Keratinocyte (primary cell): Measurements from ENCODE around the gene ELAVL2. TPM values are rescaled to one million over a fixed set of nuclear protein-coding genes. Genes with fewer than 3 reads are reported as not detected.

ENCODE experiments used
- DNase-seq: peaks from one replicate; pipeline ENCODE4 v3.0.0-alpha.2; 2011; ENCODE audit warnings: low read depth, missing footprints, low spot score
- FAIRE-seq: peaks from 2 replicates; lab custom pipeline; 2011; peaks lifted over from hg19 to GRCh38; lab: Jason Lieb, UNC
- H2AFZ ChIP-seq: 2 replicates; pipeline ENCODE4 v1.6.0; 2012; ENCODE audit warnings: low read length, control low read depth, inconsistent platforms; ENCODE audit not compliant: control insufficient read depth
- H3K27ac ChIP-seq: 2 replicates; pipeline ENCODE4 v1.5.1; 2011; ENCODE audit warnings: low read length; ENCODE audit not compliant: control insufficient read depth, insufficient read depth
- H3K27me3 ChIP-seq: 3 replicates; pipeline ENCODE4 v1.6.0; 2011; ENCODE audit warnings: low read length; ENCODE audit not compliant: control insufficient read depth, insufficient read depth; ENCODE audit errors: extremely low read depth
- H3K36me3 ChIP-seq, 2 experiments: 2 replicates in 1 of 2; 3 replicates in 1 of 2; pipeline ENCODE4 v1.5.1; 2011; ENCODE audit warnings: low read length in 2 of 2, mild to moderate bottlenecking in 1 of 2; ENCODE audit not compliant: control insufficient read depth in 2 of 2, insufficient read depth in 2 of 2; ENCODE audit errors: extremely low read depth in 1 of 2
- H3K4me1 ChIP-seq: 3 replicates; pipeline ENCODE4 v1.5.1; 2011; ENCODE audit warnings: low read length; ENCODE audit not compliant: control insufficient read depth, insufficient read depth; ENCODE audit errors: extremely low read depth
- H3K4me2 ChIP-seq: 3 replicates; pipeline ENCODE4 v1.6.0; 2011; ENCODE audit warnings: low read depth, low read length; ENCODE audit not compliant: control insufficient read depth, insufficient read depth; ENCODE audit errors: extremely low read depth
- H3K4me3 ChIP-seq, 3 experiments: fragments of 200-600 bp in 1 of 3; sonication (generic) in 1 of 3; 2 replicates in 2 of 3; 3 replicates in 1 of 3; pipeline ENCODE4 v1.5.1; 2011 to 2016; ENCODE audit warnings: low read length in 3 of 3, mild to moderate bottlenecking in 3 of 3, control low read depth in 2 of 3, inconsistent platforms in 1 of 3, low read depth in 1 of 3, mixed read lengths in 1 of 3, mixed run types in 1 of 3, moderate library complexity in 1 of 3; ENCODE audit not compliant: control insufficient read depth in 2 of 3, insufficient read depth in 2 of 3; ENCODE audit errors: extremely low read depth in 1 of 3
- H3K79me2 ChIP-seq: 2 replicates; pipeline ENCODE4 v1.6.0; 2012; ENCODE audit warnings: low read length; ENCODE audit not compliant: control insufficient read depth, insufficient read depth
- H3K9ac ChIP-seq: 3 replicates; pipeline ENCODE4 v1.6.0; 2011; ENCODE audit warnings: low read length; ENCODE audit not compliant: control insufficient read depth, insufficient read depth; ENCODE audit errors: extremely low read depth
- H3K9me1 ChIP-seq: 3 replicates; pipeline ENCODE4 v1.6.0; 2011; ENCODE audit warnings: low read length; ENCODE audit not compliant: control insufficient read depth, insufficient read depth; ENCODE audit errors: extremely low read depth
- H3K9me3 ChIP-seq: 2 replicates; pipeline ENCODE4 v1.5.1; 2012; ENCODE audit warnings: low read depth, low read length; ENCODE audit not compliant: control insufficient read depth
- H4K20me1 ChIP-seq: 3 replicates; pipeline ENCODE4 v1.6.0; 2011; ENCODE audit warnings: low read length; ENCODE audit not compliant: control insufficient read depth, insufficient read depth; ENCODE audit errors: extremely low read depth
- CTCF ChIP-seq, 3 experiments: IDR thresholded peaks in 1 of 3; conservative IDR thresholded peaks in 1 of 3; optimal IDR thresholded peaks in 1 of 3; 2 replicates in 2 of 3; 3 replicates in 1 of 3; pipeline versions ENCODE3 to v1.5.1; 2011; ENCODE audit warnings: low read length in 3 of 3, mild to moderate bottlenecking in 3 of 3, moderate library complexity in 2 of 3, control low read depth in 1 of 3, inconsistent platforms in 1 of 3; ENCODE audit not compliant: insufficient read depth in 2 of 3; ENCODE audit errors: extremely low read depth in 1 of 3
- EZH2 ChIP-seq: IDR thresholded peaks from one replicate; pipeline ENCODE4 v1.6.1; 2012; ENCODE audit warnings: inconsistent platforms, mild to moderate bottlenecking, low read length, moderate library complexity
- dilution Hi-C: fragments of 300-500 bp; cut with MboI; formaldehyde crosslinking; loops from one replicate; pipeline ENCODE4 v1.7.0; 2020; ENCODE audit warnings: low sequenced_read_pairs; ENCODE audit not compliant: extremely low pct_ligation_motif_present
- polyA plus RNA-seq, 5 experiments: library from polyadenylated mRNA; depleted of rRNA in 3 of 5; stranded (reverse) in 3 of 5; stranded (forward) in 1 of 5; unstranded in 1 of 5; fragments of >200 nt; gene quantifications; 1 replicate in 1 of 5; 2 replicates in 3 of 5; 3 replicates in 1 of 5; pipeline versions ENCODE4 v1.2.1 to v1.2.3, GENCODE V29; 2011 to 2012; ENCODE audit warnings: missing spikeins in 2 of 5, low read depth in 1 of 5, low replicate concordance in 1 of 5

Gene ELAVL2
- polyA plus RNA-seq, 1 donor (not counting 4 experiments of a cell fraction or from before 2014, with no cell fraction given) = 4.3 TPM

GRCh38 chr9:23769307-23769935 is 56.6 kb downstream of the ELAVL2 start:
- Histone ChIP-seq H4K20me1 (no peaks in the 10 kb centered on the region), H3K4me2 (peak overlapping the region; percentile 88), H3K9me3 (no peaks in the 10 kb centered on the region), H3K9ac (peak overlapping the region; percentile 39), H3K36me3 (no peaks in the 10 kb centered on the region), H3K27ac (peak overlapping the region; percentile 82), H2AFZ (peak overlapping the region; percentile 70), H3K9me1 (peaks cover 2% of the 10 kb centered on the region), H3K79me2 (no peaks in the 10 kb centered on the region), H3K4me1 (peaks cover 60% of the 10 kb centered on the region), H3K4me3 (peak overlapping the region in 2 of 3 experiments; percentile 41 to 58), H3K27me3 (no peaks in the 10 kb centered on the region)
- dilution Hi-C loops = no loop called here
- FAIRE-seq (peak; percentile 96), DNase-seq (peak; percentile 92)
- TF ChIP-seq EZH2 = no peak
- no peak for TF ChIP-seq CTCF (optimal IDR thresholded peaks at IDR 0.05 in 1 of 3, IDR thresholded peaks at IDR 0.05 in 1 of 3, conservative IDR thresholded peaks at IDR 0.05 in 1 of 3; ENCODE audit: extremely low read depth in 1 of 3, insufficient read depth in 2 of 3, low read length in 3 of 3)

GRCh38 chr9:23768861-23769260 is 57.2 kb downstream of the ELAVL2 start:
- Histone ChIP-seq H3K79me2 (no peaks in the 10 kb centered on the region), H3K27ac (peak overlapping the region; percentile 82), H3K27me3 (no peaks in the 10 kb centered on the region), H3K4me3 (peak overlapping the region in 2 of 3 experiments; percentile 41 to 58), H3K36me3 (no peaks in the 10 kb centered on the region), H3K4me2 (peak overlapping the region; percentile 88), H3K4me1 (peaks cover 60% of the 10 kb centered on the region), H3K9ac (peak overlapping the region; percentile 39), H2AFZ (peak overlapping the region; percentile 70), H4K20me1 (no peaks in the 10 kb centered on the region), H3K9me1 (peaks cover 2% of the 10 kb centered on the region), H3K9me3 (no peaks in the 10 kb centered on the region)
- DNase-seq (no peak), FAIRE-seq (peak; percentile 57)
- TF ChIP-seq CTCF (optimal IDR thresholded peaks at IDR 0.05 in 1 of 3, IDR thresholded peaks at IDR 0.05 in 1 of 3, conservative IDR thresholded peaks at IDR 0.05 in 1 of 3; ENCODE audit: extremely low read depth in 1 of 3, insufficient read depth in 2 of 3, low read length in 3 of 3) = no peak
- no peak for TF ChIP-seq EZH2
- dilution Hi-C loops = no loop called here
